A549 (cell line): ENCODE results near the gene HBZ. TPM values are rescaled to one million over a fixed set of nuclear protein-coding genes. Genes with fewer than 3 reads are reported as not detected.

Experiments
- ATAC-seq, 2 experiments: fragments of 200-7000 bp in 1 of 2; fragments of >200 bp in 1 of 2; cut with Nextera tagmentation in 1 of 2; cut with Tn5 transposase in 1 of 2; 3 replicates each; pipeline versions ENCODE4 v1.8.0 to v1.9.1; 2018 to 2020; ENCODE audit warnings: mild to moderate bottlenecking in 1 of 2, moderate library complexity in 1 of 2
- CTCF ChIA-PET: fragments of 300-600 bp; sonication (Branson Sonifier 250); formaldehyde crosslinking; extraction: SDS; loops from one replicate; lab custom pipeline; 2021; ENCODE audit warnings: antibody characterized with exemption, inconsistent platforms; lab: Yijun Ruan, JAX
- POLR2A ChIA-PET: fragments of 350-600 bp; formaldehyde crosslinking; extraction: SDS; loops from one replicate; lab custom pipeline; 2021; ENCODE audit warnings: antibody characterized with exemption, inconsistent platforms; lab: Yijun Ruan, JAX
- DNase-seq, 2 experiments: peaks; one replicate each; pipeline versions ENCODE4 v3.0.0 to v3.0.0-alpha.2; 2011 to 2016; ENCODE audit warnings: low read depth in 1 of 2, low spot score in 1 of 2
- FAIRE-seq: peaks from 2 replicates; lab custom pipeline; 2011; peaks lifted over from hg19 to GRCh38; lab: Jason Lieb, UNC
- H3K27ac ChIP-seq, 2 experiments: fragments of >200 bp; sonication (Bioruptor Twin); formaldehyde crosslinking; 3 replicates each; pipeline ENCODE4 v1.5.1; 2016 to 2017
- H3K4me1 ChIP-seq: fragments of >200 bp; sonication (Bioruptor Twin); formaldehyde crosslinking; 3 replicates; pipeline ENCODE4 v1.6.1; 2016
- H3K4me2 ChIP-seq: fragments of >200 bp; sonication (Bioruptor Twin); formaldehyde crosslinking; 3 replicates; pipeline ENCODE4 v1.6.1; 2016
- H3K4me3 ChIP-seq: fragments of >200 bp; sonication (Bioruptor Twin); formaldehyde crosslinking; 3 replicates; pipeline ENCODE4 v1.5.1; 2016
- H3K9me3 ChIP-seq: fragments of >200 bp; sonication (Bioruptor Twin); formaldehyde crosslinking; 3 replicates; pipeline ENCODE4 v1.6.1; 2016
- BCL3 ChIP-seq: fragments of >200 bp; sonication (Bioruptor Twin); formaldehyde crosslinking; IDR thresholded peaks from 3 replicates; pipeline ENCODE4 v1.6.1; 2016
- CBX2 ChIP-seq: fragments of 200-600 bp; sonication (generic); IDR thresholded peaks from 2 replicates; pipeline ENCODE4 v1.6.1; 2016; ENCODE audit warnings: low read depth, mild to moderate bottlenecking, borderline replicate concordance
- CBX8 ChIP-seq: fragments of 200-600 bp; sonication (generic); IDR thresholded peaks from 2 replicates; pipeline ENCODE4 v1.6.1; 2016
- CEBPB ChIP-seq, 2 experiments: fragments of >200 bp in 1 of 2; sonication (Bioruptor Twin) in 1 of 2; formaldehyde crosslinking in 1 of 2; IDR thresholded peaks; 2 replicates each; pipeline ENCODE4 v1.6.1; 2012 to 2016
- CHD2 ChIP-seq: fragments of 150-350 bp; IDR thresholded peaks from 2 replicates; pipeline ENCODE4 v1.6.1; 2014; ENCODE audit warnings: low read length; ENCODE audit not compliant: partially characterized antibody
- CHD4 ChIP-seq: fragments of 200-600 bp; sonication (generic); IDR thresholded peaks from 2 replicates; pipeline ENCODE4 v1.6.1; 2016; ENCODE audit warnings: antibody characterized with exemption, mild to moderate bottlenecking, borderline replicate concordance
- EHF ChIP-seq: fragments of 250-450 bp; sonication (Bioruptor Pico); IDR thresholded peaks from 2 replicates; pipeline ENCODE4 v1.5.0; 2020; ENCODE audit warnings: mild to moderate bottlenecking
- EHMT2 ChIP-seq: fragments of 200-600 bp; sonication (generic); IDR thresholded peaks from 2 replicates; pipeline ENCODE4 v1.6.1; 2016; ENCODE audit warnings: antibody characterized with exemption, low read depth, mild to moderate bottlenecking, moderate library complexity
- ELK1 ChIP-seq: fragments of 150-350 bp; IDR thresholded peaks from 2 replicates; pipeline ENCODE4 v1.6.1; 2014; ENCODE audit warnings: low read depth, mild to moderate bottlenecking, low read length
- ESRRA ChIP-seq: fragments of 150-350 bp; IDR thresholded peaks from 2 replicates; pipeline ENCODE4 v1.6.1; 2014; ENCODE audit warnings: mild to moderate bottlenecking, low read length, borderline replicate concordance
- FOSL2 ChIP-seq, 2 experiments: fragments of 450-650 bp in 1 of 2; fragments of >200 bp in 1 of 2; sonication (Bioruptor Twin) in 1 of 2; formaldehyde crosslinking; IDR thresholded peaks; 2 replicates each; pipeline versions ENCODE4 v1.5.0 to v1.6.1; 2016 to 2020; ENCODE audit warnings: mild to moderate bottlenecking in 1 of 2, moderate library complexity in 1 of 2
- GATA3 ChIP-seq: IDR thresholded peaks from 2 replicates; pipeline ENCODE4 v1.6.1; 2012; ENCODE audit warnings: borderline replicate concordance
- HES2 ChIP-seq: fragments of >200 bp; sonication (Bioruptor Twin); formaldehyde crosslinking; IDR thresholded peaks from 2 replicates; pipeline ENCODE4 v1.6.1; 2016
- HEYL ChIP-seq: fragments of 250-450 bp; sonication (Bioruptor Pico); IDR thresholded peaks from 2 replicates; pipeline ENCODE4 v1.8.0; 2021; ENCODE audit warnings: mild to moderate bottlenecking, moderate library complexity
- HOXB13 ChIP-seq: fragments of 250-450 bp; sonication (Bioruptor Pico); IDR thresholded peaks from 2 replicates; pipeline ENCODE4 v1.5.0; 2020; ENCODE audit warnings: low read depth, mild to moderate bottlenecking, moderate library complexity
- HOXB5 ChIP-seq: fragments of 250-450 bp; sonication (Bioruptor Pico); IDR thresholded peaks from 2 replicates; pipeline ENCODE4 v1.5.0; 2020; ENCODE audit warnings: mild to moderate bottlenecking, moderate library complexity
- JUNB ChIP-seq: fragments of >200 bp; sonication (Bioruptor Twin); formaldehyde crosslinking; IDR thresholded peaks from 2 replicates; pipeline ENCODE4 v1.6.1; 2016
- KDM1A ChIP-seq: fragments of 200-600 bp; sonication (generic); IDR thresholded peaks from 2 replicates; pipeline ENCODE4 v1.6.1; 2016; ENCODE audit warnings: low read depth, mild to moderate bottlenecking
- NPAS2 ChIP-seq: fragments of 250-450 bp; sonication (Bioruptor Pico); IDR thresholded peaks from 2 replicates; pipeline ENCODE4 v1.8.0; 2022; ENCODE audit warnings: mild to moderate bottlenecking, moderate library complexity, borderline replicate concordance
- NR3C1 ChIP-seq: fragments of >200 bp; sonication (Bioruptor Twin); formaldehyde crosslinking; IDR thresholded peaks from 3 replicates; pipeline ENCODE4 v1.6.1; 2017
- PHF8 ChIP-seq: fragments of 200-600 bp; sonication (generic); IDR thresholded peaks from 2 replicates; pipeline ENCODE4 v1.6.1; 2016; ENCODE audit warnings: low read depth, mild to moderate bottlenecking, antibody characterized with exemption, moderate library complexity, borderline replicate concordance
- POLR2A ChIP-seq: IDR thresholded peaks from 2 replicates; pipeline ENCODE4 v1.6.1; 2012; ENCODE audit warnings: mild to moderate bottlenecking, low read length
- RAD21 ChIP-seq, 2 experiments: fragments of >200 bp in 1 of 2; sonication (Bioruptor Twin) in 1 of 2; formaldehyde crosslinking in 1 of 2; IDR thresholded peaks in 1 of 2; conservative IDR thresholded peaks in 1 of 2; 2 replicates in 1 of 2; 3 replicates in 1 of 2; pipeline ENCODE4 v1.6.1; 2012 to 2018; ENCODE audit warnings: inconsistent platforms in 1 of 2
- RFX5 ChIP-seq: fragments of 450-650 bp; IDR thresholded peaks from 2 replicates; pipeline ENCODE4 v1.7.1; 2014; ENCODE audit warnings: antibody characterized with exemption, mild to moderate bottlenecking, moderate library complexity
- SMC3 ChIP-seq: fragments of >200 bp; sonication (Bioruptor Twin); formaldehyde crosslinking; IDR thresholded peaks from 3 replicates; pipeline ENCODE4 v1.6.1; 2018; ENCODE audit warnings: inconsistent platforms
- SREBF2 ChIP-seq: fragments of 450-650 bp; IDR thresholded peaks from 2 replicates; pipeline ENCODE4 v1.6.1; 2014; ENCODE audit warnings: mild to moderate bottlenecking, moderate library complexity
- TP53 ChIP-seq: fragments of 250-450 bp; sonication (Bioruptor Pico); IDR thresholded peaks from 2 replicates; pipeline ENCODE4 v1.5.0; 2021; ENCODE audit warnings: mild to moderate bottlenecking, moderate library complexity
- ZC3H11A ChIP-seq: fragments of 450-650 bp; IDR thresholded peaks from 2 replicates; pipeline ENCODE4 v1.6.1; 2014; ENCODE audit warnings: antibody characterized with exemption, mild to moderate bottlenecking
- ZNF302 ChIP-seq: fragments of 250-450 bp; sonication (Bioruptor Pico); IDR thresholded peaks from 2 replicates; pipeline ENCODE4 v1.9.0; 2021; ENCODE audit warnings: inconsistent platforms, mild to moderate bottlenecking, moderate library complexity
- ZSCAN20 ChIP-seq: fragments of 250-450 bp; sonication (Bioruptor Pico); IDR thresholded peaks from 2 replicates; pipeline ENCODE4 v1.8.0; 2022; ENCODE audit warnings: mild to moderate bottlenecking, moderate library complexity
- WGBS: methylation state at CpG from one replicate; pipeline ENCODE4 v1.1.6; 2017; ENCODE audit errors: missing lambda C conversion rate; 5-methylcytosine and 5-hydroxymethylcytosine counted together
- polyA plus RNA-seq, 4 experiments: library from polyadenylated mRNA; depleted of rRNA in 3 of 4; stranded (reverse); fragments of >200 nt; fragmentation: RNase III in 1 of 4; extraction: RNeasy Plus Mini Kit Qiagen cat#74134 plus additional on column Dnase treatment in 1 of 4; gene quantifications; 2 replicates in 3 of 4; 3 replicates in 1 of 4; pipeline ENCODE4 v1.2.3, GENCODE V29; 2011 to 2017
- TF ChIP-seq, protein P1 (sequence below): fragments of 250-450 bp; sonication (Bioruptor Pico); IDR thresholded peaks from 2 replicates; pipeline ENCODE4 v1.5.0; 2021; ENCODE audit warnings: mild to moderate bottlenecking, moderate library complexity, borderline replicate concordance
- TF ChIP-seq, protein P2 (sequence below): fragments of 450-650 bp; IDR thresholded peaks from 2 replicates; pipeline ENCODE4 v1.6.1; 2014; ENCODE audit warnings: antibody characterized with exemption
- TF ChIP-seq, protein P3 (sequence below): fragments of 200-600 bp; sonication (generic); IDR thresholded peaks from 2 replicates; pipeline ENCODE4 v1.6.1; 2016; ENCODE audit warnings: antibody characterized with exemption, mild to moderate bottlenecking, moderate library complexity

HBZ gene
- polyA plus RNA-seq, 2 of the 4 experiments (the other 2 are of a cell fraction) = not detected

- Histone ChIP-seq H3K4me3 (peak overlapping the region; percentile 48; the same call in 2 of the 3 replicates), H3K4me1 (peaks cover 9% of the 10 kb centered on the region; the same call in 1 of the 3 replicates), H3K27ac (peak overlapping the region in 1 of 2 experiments; percentile 82; a peak in 2 of 6 replicates), H3K4me2 (peak overlapping the region; percentile 100), H3K9me3 (no peaks in the 10 kb centered on the region)
- peak in 1 of 2 experiments; percentile 3; a peak in 3 of 6 replicates for ATAC-seq
- DNase-seq = peak; percentile 49 to 88
- WGBS = 8% methylated on average over 22 of the region's 22 CpGs
- FAIRE-seq = no peak
- CTCF ChIA-PET = interaction anchor here (0.5 to 5.8 kb wide), 31 partner anchors 10 to 200 kb away, joined by 3 to 104 read pairs (median 5); partner anchors contain the start of genes HBM and RHBDF1
- POLR2A ChIA-PET = interaction anchor here (1.3 kb wide), 1 partner anchor 10 kb away, joined by 3 read pairs; no protein-coding TSS in a partner anchor
- TF ChIP-seq NPAS2 (CRISPR knock-in tag) = no peak
- TF ChIP-seq JUNB = no peak
- TF ChIP-seq, protein P1, sequence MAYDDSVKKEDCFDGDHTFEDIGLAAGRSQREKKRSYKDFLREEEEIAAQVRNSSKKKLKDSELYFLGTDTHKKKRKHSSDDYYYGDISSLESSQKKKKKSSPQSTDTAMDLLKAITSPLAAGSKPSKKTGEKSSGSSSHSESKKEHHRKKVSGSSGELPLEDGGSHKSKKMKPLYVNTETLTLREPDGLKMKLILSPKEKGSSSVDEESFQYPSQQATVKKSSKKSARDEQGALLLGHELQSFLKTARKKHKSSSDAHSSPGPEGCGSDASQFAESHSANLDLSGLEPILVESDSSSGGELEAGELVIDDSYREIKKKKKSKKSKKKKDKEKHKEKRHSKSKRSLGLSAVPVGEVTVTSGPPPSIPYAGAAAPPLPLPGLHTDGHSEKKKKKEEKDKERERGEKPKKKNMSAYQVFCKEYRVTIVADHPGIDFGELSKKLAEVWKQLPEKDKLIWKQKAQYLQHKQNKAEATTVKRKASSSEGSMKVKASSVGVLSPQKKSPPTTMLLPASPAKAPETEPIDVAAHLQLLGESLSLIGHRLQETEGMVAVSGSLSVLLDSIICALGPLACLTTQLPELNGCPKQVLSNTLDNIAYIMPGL (CRISPR knock-in tag) = no peak
- no peak for TF ChIP-seq ELK1
- TF ChIP-seq CEBPB (IDR thresholded peaks at IDR 0.05) = no peak
- TF ChIP-seq ZNF302 (CRISPR knock-in tag) = no peak
- TF ChIP-seq ESRRA = no peak
- TF ChIP-seq RFX5 = no peak
- TF ChIP-seq CHD2 = no peak
- TF ChIP-seq CBX8 = no peak
- no peak for TF ChIP-seq TP53 (CRISPR knock-in tag)
- TF ChIP-seq CHD4 = no peak
- TF ChIP-seq ZSCAN20 (CRISPR knock-in tag) = no peak
- no peak for TF ChIP-seq HEYL (CRISPR knock-in tag)
- TF ChIP-seq FOSL2 (IDR thresholded peaks at IDR 0.05) = no peak
- TF ChIP-seq FOSL2 (CRISPR knock-in tag; IDR thresholded peaks at IDR 0.05) = no peak
- TF ChIP-seq GATA3 = no peak
- TF ChIP-seq ZC3H11A = no peak
- TF ChIP-seq EHMT2 = no peak
- no peak for TF ChIP-seq EHF (CRISPR knock-in tag)
- no peak for TF ChIP-seq HES2
- TF ChIP-seq HOXB5 (CRISPR knock-in tag) = no peak
- TF ChIP-seq POLR2A = no peak
- TF ChIP-seq CBX2 = no peak
- peak in 1 of 2 experiments; percentile 60; a peak in 2 of 5 replicates for TF ChIP-seq RAD21 (conservative IDR thresholded peaks at IDR 0.05 in 1 of 2, IDR thresholded peaks at IDR 0.05 in 1 of 2)
- TF ChIP-seq, protein P2, sequence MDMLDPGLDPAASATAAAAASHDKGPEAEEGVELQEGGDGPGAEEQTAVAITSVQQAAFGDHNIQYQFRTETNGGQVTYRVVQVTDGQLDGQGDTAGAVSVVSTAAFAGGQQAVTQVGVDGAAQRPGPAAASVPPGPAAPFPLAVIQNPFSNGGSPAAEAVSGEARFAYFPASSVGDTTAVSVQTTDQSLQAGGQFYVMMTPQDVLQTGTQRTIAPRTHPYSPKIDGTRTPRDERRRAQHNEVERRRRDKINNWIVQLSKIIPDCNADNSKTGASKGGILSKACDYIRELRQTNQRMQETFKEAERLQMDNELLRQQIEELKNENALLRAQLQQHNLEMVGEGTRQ = no peak
- no peak for TF ChIP-seq NR3C1
- TF ChIP-seq PHF8 = no peak
- TF ChIP-seq SREBF2 = no peak
- TF ChIP-seq, protein P3, sequence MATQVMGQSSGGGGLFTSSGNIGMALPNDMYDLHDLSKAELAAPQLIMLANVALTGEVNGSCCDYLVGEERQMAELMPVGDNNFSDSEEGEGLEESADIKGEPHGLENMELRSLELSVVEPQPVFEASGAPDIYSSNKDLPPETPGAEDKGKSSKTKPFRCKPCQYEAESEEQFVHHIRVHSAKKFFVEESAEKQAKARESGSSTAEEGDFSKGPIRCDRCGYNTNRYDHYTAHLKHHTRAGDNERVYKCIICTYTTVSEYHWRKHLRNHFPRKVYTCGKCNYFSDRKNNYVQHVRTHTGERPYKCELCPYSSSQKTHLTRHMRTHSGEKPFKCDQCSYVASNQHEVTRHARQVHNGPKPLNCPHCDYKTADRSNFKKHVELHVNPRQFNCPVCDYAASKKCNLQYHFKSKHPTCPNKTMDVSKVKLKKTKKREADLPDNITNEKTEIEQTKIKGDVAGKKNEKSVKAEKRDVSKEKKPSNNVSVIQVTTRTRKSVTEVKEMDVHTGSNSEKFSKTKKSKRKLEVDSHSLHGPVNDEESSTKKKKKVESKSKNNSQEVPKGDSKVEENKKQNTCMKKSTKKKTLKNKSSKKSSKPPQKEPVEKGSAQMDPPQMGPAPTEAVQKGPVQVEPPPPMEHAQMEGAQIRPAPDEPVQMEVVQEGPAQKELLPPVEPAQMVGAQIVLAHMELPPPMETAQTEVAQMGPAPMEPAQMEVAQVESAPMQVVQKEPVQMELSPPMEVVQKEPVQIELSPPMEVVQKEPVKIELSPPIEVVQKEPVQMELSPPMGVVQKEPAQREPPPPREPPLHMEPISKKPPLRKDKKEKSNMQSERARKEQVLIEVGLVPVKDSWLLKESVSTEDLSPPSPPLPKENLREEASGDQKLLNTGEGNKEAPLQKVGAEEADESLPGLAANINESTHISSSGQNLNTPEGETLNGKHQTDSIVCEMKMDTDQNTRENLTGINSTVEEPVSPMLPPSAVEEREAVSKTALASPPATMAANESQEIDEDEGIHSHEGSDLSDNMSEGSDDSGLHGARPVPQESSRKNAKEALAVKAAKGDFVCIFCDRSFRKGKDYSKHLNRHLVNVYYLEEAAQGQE = no peak; the same call in 1 of the 2 replicates
- TF ChIP-seq SMC3 = peak; percentile 71
- no peak for TF ChIP-seq HOXB13 (CRISPR knock-in tag)
- TF ChIP-seq KDM1A = no peak
- TF ChIP-seq BCL3 = 0 out of 3 replicates have a peak, but pooled peaks have one; percentile 4
These were observed 29.1 kb downstream of the HBZ start for GRCh38 chr16:181565-182021.
